Measurements from ENCODE around the gene PLA2G4D. TPM values are rescaled to one million over a fixed set of nuclear protein-coding genes. Genes with fewer than 3 reads are reported as not detected.

PLA2G4D gene
- total and polyA plus RNA-seq, 7 donors: not detected

DNA sequence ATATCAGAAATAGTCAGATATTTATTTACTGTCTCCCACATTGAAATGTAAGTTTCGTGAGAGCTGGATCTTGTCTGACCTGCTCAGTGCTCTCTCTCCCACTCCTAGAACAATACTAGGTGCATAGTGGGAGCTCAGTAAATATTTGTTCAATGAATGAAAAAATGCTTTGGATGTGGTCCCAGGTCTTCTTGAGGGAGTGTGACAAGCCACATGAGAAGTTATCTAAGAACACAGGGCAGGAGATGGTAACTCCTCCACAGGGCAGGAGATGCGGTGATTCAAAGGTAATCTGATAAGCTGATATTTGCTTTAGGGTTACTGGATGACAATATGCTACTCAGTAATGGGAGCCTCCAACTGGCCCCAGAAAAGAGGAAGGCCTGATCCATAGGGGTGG is 47.8 kb downstream of the PLA2G4D start:
- WGBS, 3 donors: 95 to 98% (median 96%) methylated on average over 2 of the region's 2 CpGs
- Histone ChIP-seq H3K4me3 (no peak overlapping the region), H3K36me3 (ENCODE audit: insufficient read depth in 1 of 2, low read depth in 1 of 2) (no peaks in the 10 kb centered on the region), H3K27ac (no peak overlapping the region), H3K27me3 (ENCODE audit: insufficient read depth in 3 of 3, low read length in 2 of 3) (no peaks in the 10 kb centered on the region), H3K9me3 (no peaks in the 10 kb centered on the region), H3K4me1 (peaks cover 20% of the 10 kb centered on the region)
- no peak for DNase-seq
- intact Hi-C loops (cut with DNase I): no loop called here
- ATAC-seq: no peak
- TF ChIP-seq CTCF (IDR thresholded peaks at IDR 0.05): no peak

GRCh38 chr15:42045211-42045615 is 49.1 kb downstream of the PLA2G4D start:
- peaks cover 7% of the 10 kb centered on the region for H3K4me1 ChIP-seq
- WGBS, 3 donors: 52 to 54% (median 52%) methylated on average over 8 of the region's 8 CpGs
- intact Hi-C loops (cut with DNase I): no loop called here
- H3K36me3 ChIP-seq (ENCODE audit: insufficient read depth in 1 of 2, low read depth in 1 of 2): no peaks in the 10 kb centered on the region
- H3K27ac ChIP-seq: no peak overlapping the region
- H3K4me3 ChIP-seq: no peak overlapping the region
- no peaks in the 10 kb centered on the region for H3K9me3 ChIP-seq
- DNase-seq: no peak
- H3K27me3 ChIP-seq (ENCODE audit: insufficient read depth in 3 of 3, low read length in 2 of 3): no peaks in the 10 kb centered on the region
- no peak for ATAC-seq
- TF ChIP-seq CTCF (IDR thresholded peaks at IDR 0.05): no peak

DNA sequence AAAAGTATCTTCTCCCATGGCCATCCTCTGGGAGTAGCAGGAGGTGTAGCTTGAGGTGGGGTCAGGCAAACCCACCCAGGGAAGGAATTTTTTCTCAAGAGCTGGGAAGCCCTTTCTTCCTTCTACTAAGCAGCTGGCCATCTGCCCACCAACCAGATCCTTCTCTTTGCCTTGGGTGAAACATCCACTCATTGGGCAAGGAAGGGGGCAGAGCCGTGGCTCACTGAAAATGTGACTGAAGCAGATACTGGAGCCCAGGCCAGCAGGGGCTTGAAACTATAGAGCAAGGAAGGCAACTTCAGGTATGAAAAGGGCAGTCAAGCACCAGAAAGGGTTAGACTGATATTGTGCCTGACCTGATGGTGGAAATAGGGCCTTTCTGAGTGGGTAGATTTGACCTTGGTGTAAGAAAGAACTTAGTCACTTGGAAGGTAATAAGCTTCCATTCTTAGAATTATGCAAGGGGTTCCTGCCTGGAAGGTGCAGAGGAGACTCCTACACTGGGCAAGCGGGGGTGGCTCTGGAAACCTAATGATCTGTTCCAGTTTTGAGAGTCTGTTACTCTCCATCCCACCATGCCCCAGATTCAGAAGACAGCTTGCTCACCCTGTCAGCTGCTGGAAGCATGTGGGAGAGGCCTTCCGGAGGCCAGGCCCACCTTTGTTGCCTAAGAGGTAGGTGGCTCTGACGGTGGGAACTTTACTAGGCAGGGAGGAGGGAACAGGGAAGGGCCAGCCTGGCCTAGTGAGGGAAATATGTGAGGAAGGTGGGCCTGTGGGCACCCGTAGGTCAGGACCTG is 51.6 kb downstream of the PLA2G4D start:
- Histone ChIP-seq H3K9me3 (no peaks in the 10 kb centered on the region), H3K4me3 (no peak overlapping the region), H3K36me3 (ENCODE audit: insufficient read depth in 1 of 2, low read depth in 1 of 2) (no peaks in the 10 kb centered on the region), H3K27me3 (ENCODE audit: insufficient read depth in 3 of 3, low read length in 2 of 3) (no peaks in the 10 kb centered on the region), H3K4me1 (no peaks in the 10 kb centered on the region), H3K27ac (no peak overlapping the region)
- intact Hi-C loops (cut with DNase I): no loop called here
- ATAC-seq (no peak), DNase-seq (no peak)
- WGBS, 3 donors: 88 to 93% (median 90%) methylated on average over 5 of the region's 5 CpGs
- no peak for TF ChIP-seq CTCF (IDR thresholded peaks at IDR 0.05)

DNA sequence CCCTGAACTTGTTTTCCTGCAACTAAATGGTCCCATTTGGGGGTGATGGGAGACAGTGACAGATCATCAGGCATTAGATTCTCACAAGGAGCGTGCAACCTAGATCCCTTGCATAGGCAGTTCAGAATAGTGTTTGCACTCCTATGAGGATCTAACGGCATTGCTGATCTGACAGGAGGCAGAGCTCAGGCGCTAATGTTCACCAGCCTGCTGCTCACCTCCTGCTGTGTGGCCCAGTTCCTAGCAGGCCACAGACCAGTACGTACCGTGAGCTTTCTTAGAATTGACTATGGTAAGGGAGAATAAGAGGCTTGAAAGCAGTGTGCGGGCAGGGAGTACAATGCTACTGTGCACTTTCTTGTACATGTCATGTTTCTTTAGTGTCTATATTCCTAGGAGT is 56.0 kb downstream of the PLA2G4D start:
- TF ChIP-seq CTCF (IDR thresholded peaks at IDR 0.05): no peak
- no peak overlapping the region for H3K4me3 ChIP-seq
- intact Hi-C loops (cut with DNase I): no loop called here
- H3K4me1 ChIP-seq: no peaks in the 10 kb centered on the region
- DNase-seq (no peak), ATAC-seq (no peak)
- H3K9me3 ChIP-seq: no peaks in the 10 kb centered on the region
- H3K27ac ChIP-seq: no peak overlapping the region
- H3K27me3 ChIP-seq (ENCODE audit: insufficient read depth in 3 of 3, low read length in 2 of 3): no peaks in the 10 kb centered on the region
- no peaks in the 10 kb centered on the region for H3K36me3 ChIP-seq (ENCODE audit: insufficient read depth in 1 of 2, low read depth in 1 of 2)
- 93 to 98% (median 94%) methylated on average over 6 of the region's 6 CpGs for WGBS, 3 donors

DNA sequence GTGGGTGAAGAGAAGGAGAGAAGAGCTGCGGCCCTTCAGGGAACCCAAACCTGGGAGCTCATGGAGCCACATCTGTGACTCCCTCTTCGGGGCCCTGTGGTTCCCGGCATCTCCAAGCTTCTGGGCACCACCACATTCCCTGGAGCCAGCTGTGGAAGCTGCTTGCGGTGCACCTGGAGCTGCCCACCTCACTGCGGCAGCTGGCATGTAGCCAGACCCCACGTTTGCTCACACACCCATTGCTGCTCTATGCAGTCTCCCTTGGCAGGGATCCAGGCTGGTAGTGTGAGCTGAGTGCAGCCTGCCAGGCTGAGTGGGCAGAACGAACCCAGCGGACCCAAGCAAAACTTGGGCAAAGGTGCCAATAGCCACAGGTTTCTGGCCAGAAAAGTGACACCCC is 56.7 kb downstream of the PLA2G4D start:
- Histone ChIP-seq H3K4me3 (no peak overlapping the region), H3K9me3 (no peaks in the 10 kb centered on the region), H3K4me1 (no peaks in the 10 kb centered on the region), H3K27me3 (ENCODE audit: insufficient read depth in 3 of 3, low read length in 2 of 3) (no peaks in the 10 kb centered on the region), H3K27ac (no peak overlapping the region), H3K36me3 (ENCODE audit: insufficient read depth in 1 of 2, low read depth in 1 of 2) (no peaks in the 10 kb centered on the region)
- no peak for TF ChIP-seq CTCF (IDR thresholded peaks at IDR 0.05)
- WGBS, 3 donors: 46 to 59% (median 50%) methylated on average over 8 of the region's 8 CpGs
- ATAC-seq (peak in 3 of 4 donors; percentile 30 to 73 (median 53)), DNase-seq (no peak)
- intact Hi-C loops (cut with DNase I): no loop called here

Data from psoas muscle (tissue), 8 donors.